ENCODE data around the gene CFAP47.

The CFAP47 gene

DNA sequence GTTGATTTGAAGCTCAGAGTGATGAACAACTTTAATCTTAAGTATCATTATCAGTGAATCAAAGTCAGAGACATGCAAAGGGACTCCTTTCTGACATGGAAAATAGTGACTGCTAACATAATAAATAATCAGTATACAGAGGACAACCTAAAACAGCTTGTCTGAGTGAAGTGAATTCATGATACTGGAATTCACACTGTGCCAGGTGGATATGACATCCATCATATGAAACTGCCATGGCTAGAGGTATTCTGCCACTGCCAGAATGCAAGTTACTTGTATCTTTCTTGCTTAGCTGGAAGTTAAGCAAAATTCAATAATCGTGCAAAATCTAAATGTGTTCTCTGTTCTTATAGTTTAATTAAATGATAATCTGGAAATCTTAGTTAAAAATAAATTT, 429.0 kb downstream of the CFAP47 start:
- no peak overlapping the region for H3K4me3 ChIP-seq (ENCODE audit: low read depth, low read length)
- no peak for TF ChIP-seq CTCF (IDR thresholded peaks at IDR 0.05; ENCODE audit: borderline replicate concordance, insufficient read depth, low read depth, low read length)

DNA sequence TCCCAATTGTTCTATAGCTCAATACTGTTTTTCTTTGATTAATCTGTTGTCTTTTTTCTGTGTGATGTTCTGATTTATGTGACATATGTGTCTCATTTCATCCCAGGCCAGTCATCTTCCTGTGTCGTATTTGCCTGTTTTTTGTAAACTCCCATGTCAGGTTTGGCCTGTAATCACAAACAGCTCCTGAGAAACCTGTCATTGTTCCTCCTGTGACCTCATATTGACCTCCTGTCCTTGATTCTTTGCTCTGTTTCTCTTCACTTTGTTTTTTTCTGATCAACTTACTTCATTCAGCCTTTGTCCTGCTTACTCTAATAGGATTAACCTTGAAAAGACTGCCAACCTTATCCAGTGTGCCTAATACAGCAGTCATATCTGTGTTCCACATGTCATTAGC, 438.3 kb downstream of the CFAP47 start:
- H3K4me3 ChIP-seq (ENCODE audit: low read depth, low read length): no peak overlapping the region
- no peak for TF ChIP-seq CTCF (IDR thresholded peaks at IDR 0.05; ENCODE audit: borderline replicate concordance, insufficient read depth, low read depth, low read length)

DNA sequence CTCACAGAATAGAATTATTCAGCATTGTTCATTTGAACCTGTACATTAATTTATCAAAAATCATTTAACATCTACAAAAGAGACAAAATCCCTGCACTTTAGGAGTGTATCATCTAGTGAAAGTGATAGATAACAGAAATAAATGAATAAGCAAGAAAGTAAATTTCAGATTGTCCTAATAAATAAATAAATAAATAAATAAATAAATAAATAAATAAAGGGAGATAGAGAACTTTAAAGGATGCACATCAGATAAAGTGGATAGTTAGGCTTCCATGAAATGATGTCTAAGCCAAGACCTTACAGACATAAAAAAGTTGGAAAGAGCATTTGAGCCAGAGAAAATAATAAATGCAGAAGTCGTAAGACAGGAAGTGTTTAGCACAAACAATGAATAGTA, 444.7 kb downstream of the CFAP47 start:
- TF ChIP-seq CTCF (IDR thresholded peaks at IDR 0.05; ENCODE audit: borderline replicate concordance, insufficient read depth, low read depth, low read length): no peak
- H3K4me3 ChIP-seq (ENCODE audit: low read depth, low read length): no peak overlapping the region

GRCh38 chrX:36383495-36383894, 464.0 kb downstream of the CFAP47 start:
- TF ChIP-seq CTCF (IDR thresholded peaks at IDR 0.05; ENCODE audit: borderline replicate concordance, insufficient read depth, low read depth, low read length): no peak
- H3K4me3 ChIP-seq (ENCODE audit: low read depth, low read length): no peak overlapping the region

GRCh38 chrX:36388901-36389300, 469.4 kb downstream of the CFAP47 start:
- no peak overlapping the region for H3K4me3 ChIP-seq (ENCODE audit: low read depth, low read length)
- TF ChIP-seq CTCF (IDR thresholded peaks at IDR 0.05; ENCODE audit: borderline replicate concordance, insufficient read depth, low read depth, low read length): no peak

- TF ChIP-seq CTCF (IDR thresholded peaks at IDR 0.05; ENCODE audit: borderline replicate concordance, insufficient read depth, low read depth, low read length): no peak
- H3K4me3 ChIP-seq (ENCODE audit: low read depth, low read length): no peak overlapping the region
Observed at GRCh38 chrX:36401774-36402173, 482.2 kb downstream of the CFAP47 start.

GRCh38 chrX:36407836-36408235, 488.3 kb downstream of the CFAP47 start:
- TF ChIP-seq CTCF (IDR thresholded peaks at IDR 0.05; ENCODE audit: borderline replicate concordance, insufficient read depth, low read depth, low read length): no peak
- H3K4me3 ChIP-seq (ENCODE audit: low read depth, low read length): no peak overlapping the region

Measured in GM12875 (cell line).